ENCODE results near the gene FKRP.
A peak's percentile ranks its signal among the peaks of the same experiment; 100 is the strongest.
"Not testable (repeated sequence)": the region's sequence is repeated elsewhere in the genome, so short reads cannot be mapped to it uniquely, and the experiment has no call there.

Gene FKRP

DNA sequence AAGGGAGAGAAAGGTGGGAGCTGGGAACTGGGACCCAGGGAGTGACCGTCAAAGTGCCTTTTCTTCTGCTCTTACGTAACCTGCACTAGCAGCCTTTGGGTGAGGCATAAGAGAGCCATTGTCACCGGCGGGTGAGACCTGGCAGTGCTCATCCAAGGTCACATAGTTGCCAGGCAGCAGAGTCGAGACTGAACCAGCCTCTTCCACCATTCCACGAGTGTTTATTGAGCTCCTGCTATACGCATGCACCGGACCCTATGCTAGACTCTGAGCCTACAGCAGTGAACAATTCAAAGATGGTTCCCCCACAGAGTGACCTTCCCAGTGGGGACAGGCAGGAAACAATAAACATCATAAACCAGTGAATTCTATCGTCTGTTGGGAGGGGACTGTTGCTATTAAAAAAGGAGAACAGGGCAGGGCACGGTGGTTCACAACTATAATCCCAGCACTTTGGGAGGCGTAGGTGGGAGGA lies 19.0 kb downstream of the FKRP start:
- H3K4me3 ChIP-seq (ENCODE audit: low read depth in 1 of 5, low read length in 5 of 5) = no peak overlapping the region
- peaks cover 0 to 19% (median 10%) of the 10 kb centered on the region in 5 donors for H3K4me1 ChIP-seq (ENCODE audit: control insufficient read depth in 5 of 5, insufficient read depth in 5 of 5, low read length in 5 of 5)
- no peaks in the 10 kb centered on the region for H3K27me3 ChIP-seq (ENCODE audit: control insufficient read depth in 5 of 5, insufficient read depth in 4 of 5, low read length in 5 of 5)
- no peak overlapping the region for H3K27ac ChIP-seq (ENCODE audit: low read depth, low read length)
- no peak overlapping the region for H3K9ac ChIP-seq (ENCODE audit: low read length in 5 of 5)
- no peaks in the 10 kb centered on the region for H3K9me3 ChIP-seq (ENCODE audit: control insufficient read depth in 5 of 5, low read length in 5 of 5)
- no peaks in the 10 kb centered on the region for H3K36me3 ChIP-seq (ENCODE audit: control insufficient read depth in 5 of 5, insufficient read depth in 5 of 5, low read length in 5 of 5)

DNA sequence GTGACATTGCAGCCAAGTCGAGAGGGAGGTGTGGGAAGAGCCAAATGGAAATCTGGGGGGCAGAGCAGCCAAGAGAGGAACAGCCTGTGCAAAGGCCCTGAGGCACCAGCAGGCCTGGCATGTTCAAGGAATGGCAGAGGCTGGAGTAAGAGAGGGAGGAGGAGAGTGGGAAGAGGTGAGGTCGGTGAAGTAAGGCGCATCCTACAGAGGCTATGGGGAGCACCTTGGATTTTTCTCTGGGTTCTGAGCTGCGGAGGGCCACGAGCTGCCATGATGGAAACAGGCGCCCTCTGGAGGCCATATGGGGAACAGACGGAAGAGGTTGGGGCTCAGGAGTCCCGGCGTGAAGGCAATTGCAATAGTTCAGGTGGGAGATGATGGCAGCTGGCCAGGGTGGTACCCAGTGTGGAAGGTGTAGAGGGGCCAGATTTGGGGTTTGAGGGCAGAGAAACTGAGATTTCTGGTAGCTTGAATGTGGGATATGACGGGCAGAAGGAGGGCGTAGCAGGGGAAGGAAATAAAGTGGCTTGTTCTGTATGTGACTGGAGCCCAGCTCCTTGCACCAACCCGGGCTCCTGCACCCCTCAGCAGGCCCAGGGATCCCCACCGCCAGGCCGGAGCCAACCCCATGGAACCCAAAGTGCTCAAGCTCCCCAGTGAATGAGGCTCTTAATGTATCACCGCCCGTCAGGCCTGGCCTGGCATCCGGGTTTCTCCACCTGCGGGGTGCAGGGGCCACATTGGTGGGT lies 20.9 kb downstream of the FKRP start:
- Histone ChIP-seq H3K4me3 (ENCODE audit: low read depth in 1 of 5, low read length in 5 of 5) (no peak overlapping the region), H3K9ac (ENCODE audit: low read length in 5 of 5) (no peak overlapping the region)

DNA sequence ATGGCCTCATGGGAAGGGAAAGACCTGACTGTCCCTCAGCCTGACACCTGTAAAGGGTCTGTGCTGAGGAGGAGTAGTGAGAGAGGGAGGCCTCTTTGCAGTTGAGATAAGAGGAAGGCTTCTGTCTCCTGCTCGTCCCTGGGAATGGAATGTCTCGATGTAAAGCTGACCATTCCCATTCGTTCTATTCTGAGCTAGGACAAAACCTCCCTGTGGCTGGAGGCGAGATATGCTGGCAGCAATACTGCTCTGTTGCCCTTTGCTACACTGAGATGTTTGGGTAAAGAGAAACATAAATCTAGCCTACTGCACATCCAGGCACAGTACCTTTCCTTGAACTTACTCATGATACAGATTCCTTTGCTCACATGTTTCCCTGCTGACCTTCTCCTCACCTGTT lies 22.9 kb downstream of the FKRP start:
- not testable (repeated sequence) for H3K27ac ChIP-seq (ENCODE audit: low read depth, low read length); H3K4me3 ChIP-seq (ENCODE audit: low read depth in 1 of 5, low read length in 5 of 5); H3K4me1 ChIP-seq (ENCODE audit: control insufficient read depth in 5 of 5, insufficient read depth in 5 of 5, low read length in 5 of 5); H3K9me3 ChIP-seq (ENCODE audit: control insufficient read depth in 5 of 5, low read length in 5 of 5); H3K9ac ChIP-seq (ENCODE audit: low read length in 5 of 5); H3K36me3 ChIP-seq (ENCODE audit: control insufficient read depth in 5 of 5, insufficient read depth in 5 of 5, low read length in 5 of 5); H3K27me3 ChIP-seq (ENCODE audit: control insufficient read depth in 5 of 5, insufficient read depth in 4 of 5, low read length in 5 of 5)

More for the DNA sequence above, 20.9 kb downstream of the FKRP start:
- Histone ChIP-seq H3K27me3 (ENCODE audit: control insufficient read depth in 5 of 5, insufficient read depth in 4 of 5, low read length in 5 of 5) (no peaks in the 10 kb centered on the region), H3K4me1 (ENCODE audit: control insufficient read depth in 5 of 5, insufficient read depth in 5 of 5, low read length in 5 of 5) (peaks cover 0 to 10% (median 3%) of the 10 kb centered on the region in 5 donors), H3K36me3 (ENCODE audit: control insufficient read depth in 5 of 5, insufficient read depth in 5 of 5, low read length in 5 of 5) (no peaks in the 10 kb centered on the region), H3K27ac (ENCODE audit: low read depth, low read length) (no peak overlapping the region), H3K9me3 (ENCODE audit: control insufficient read depth in 5 of 5, low read length in 5 of 5) (no peaks in the 10 kb centered on the region)

DNA sequence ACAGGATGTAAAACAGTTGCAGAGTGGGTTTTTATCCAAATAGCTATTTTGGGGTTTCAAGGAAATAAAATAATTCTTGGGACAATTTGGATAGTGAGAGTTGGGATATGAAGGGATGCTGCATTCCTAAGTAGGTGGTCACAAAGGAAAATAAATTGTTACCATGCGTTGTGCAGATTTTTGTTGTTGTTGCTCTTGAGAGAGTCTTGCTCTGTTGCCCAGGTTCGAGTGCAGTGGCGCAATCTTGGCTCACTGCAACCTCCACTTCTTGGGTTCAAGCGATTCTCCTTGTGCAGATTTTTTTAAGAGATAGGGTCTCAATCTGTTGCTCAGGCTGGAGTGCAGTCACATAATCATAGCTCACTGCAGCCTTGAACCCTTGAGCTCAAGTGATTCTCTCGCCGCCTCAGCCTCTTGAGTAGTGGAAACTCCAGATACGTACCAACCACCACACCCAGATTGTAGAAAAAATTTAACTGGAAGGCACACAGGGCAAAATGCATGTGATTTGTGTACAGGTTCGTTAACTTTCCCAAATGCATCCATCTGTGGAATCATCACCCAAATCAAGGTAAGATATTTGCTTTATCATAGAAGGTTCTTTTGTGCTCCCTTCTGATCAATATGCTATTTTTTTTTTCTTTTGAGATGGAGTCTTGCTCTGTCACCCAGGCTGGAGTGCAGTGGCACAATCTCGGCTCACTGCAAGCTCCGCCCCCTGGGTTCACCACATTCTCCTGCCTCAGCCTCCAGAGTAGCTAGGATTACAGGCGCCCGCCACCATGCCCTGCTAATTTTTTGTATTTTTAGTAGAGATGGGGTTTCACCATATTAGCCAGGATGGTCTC lies 26.5 kb downstream of the FKRP start:
- peaks cover 4 to 33% (median 27%) of the 10 kb centered on the region in 5 donors for H3K36me3 ChIP-seq (ENCODE audit: control insufficient read depth in 5 of 5, insufficient read depth in 5 of 5, low read length in 5 of 5)

DNA sequence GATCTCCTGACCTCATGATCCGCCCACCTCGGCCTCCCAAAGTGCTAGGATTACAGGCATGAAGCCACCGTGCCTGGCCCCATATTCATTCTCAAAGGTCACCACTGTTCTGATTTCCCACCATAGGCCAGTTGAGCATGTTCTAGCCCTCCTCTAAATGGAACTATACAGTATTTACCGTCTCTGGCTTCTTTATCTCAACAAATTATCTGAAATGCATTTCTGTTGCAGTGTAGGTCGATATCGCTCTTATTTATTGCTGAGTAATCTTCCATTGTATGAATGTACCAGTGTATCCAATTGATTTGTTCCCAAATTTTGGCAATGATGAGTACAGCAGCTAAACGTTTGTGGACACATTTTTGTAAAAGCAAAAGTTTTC lies 27.2 kb downstream of the FKRP start:
- Histone ChIP-seq H3K4me3 (ENCODE audit: low read depth in 1 of 5, low read length in 5 of 5) (no peak overlapping the region), H3K27me3 (ENCODE audit: control insufficient read depth in 5 of 5, insufficient read depth in 4 of 5, low read length in 5 of 5) (no peaks in the 10 kb centered on the region), H3K27ac (ENCODE audit: low read depth, low read length) (no peak overlapping the region), H3K4me1 (ENCODE audit: control insufficient read depth in 5 of 5, insufficient read depth in 5 of 5, low read length in 5 of 5) (peaks cover 0 to 10% (median 4%) of the 10 kb centered on the region in 5 donors), H3K9me3 (ENCODE audit: control insufficient read depth in 5 of 5, low read length in 5 of 5) (no peaks in the 10 kb centered on the region), H3K9ac (ENCODE audit: low read length in 5 of 5) (no peak overlapping the region), H3K36me3 (ENCODE audit: control insufficient read depth in 5 of 5, insufficient read depth in 5 of 5, low read length in 5 of 5) (peaks cover 4 to 37% (median 31%) of the 10 kb centered on the region in 5 donors)

More for the DNA sequence above, 26.5 kb downstream of the FKRP start:
- Histone ChIP-seq H3K4me3 (ENCODE audit: low read depth in 1 of 5, low read length in 5 of 5) (no peak overlapping the region), H3K9ac (ENCODE audit: low read length in 5 of 5) (no peak overlapping the region), H3K27me3 (ENCODE audit: control insufficient read depth in 5 of 5, insufficient read depth in 4 of 5, low read length in 5 of 5) (no peaks in the 10 kb centered on the region), H3K9me3 (ENCODE audit: control insufficient read depth in 5 of 5, low read length in 5 of 5) (no peaks in the 10 kb centered on the region), H3K27ac (ENCODE audit: low read depth, low read length) (no peak overlapping the region), H3K4me1 (ENCODE audit: control insufficient read depth in 5 of 5, insufficient read depth in 5 of 5, low read length in 5 of 5) (peaks cover 0 to 9% (median 2%) of the 10 kb centered on the region in 5 donors)

DNA sequence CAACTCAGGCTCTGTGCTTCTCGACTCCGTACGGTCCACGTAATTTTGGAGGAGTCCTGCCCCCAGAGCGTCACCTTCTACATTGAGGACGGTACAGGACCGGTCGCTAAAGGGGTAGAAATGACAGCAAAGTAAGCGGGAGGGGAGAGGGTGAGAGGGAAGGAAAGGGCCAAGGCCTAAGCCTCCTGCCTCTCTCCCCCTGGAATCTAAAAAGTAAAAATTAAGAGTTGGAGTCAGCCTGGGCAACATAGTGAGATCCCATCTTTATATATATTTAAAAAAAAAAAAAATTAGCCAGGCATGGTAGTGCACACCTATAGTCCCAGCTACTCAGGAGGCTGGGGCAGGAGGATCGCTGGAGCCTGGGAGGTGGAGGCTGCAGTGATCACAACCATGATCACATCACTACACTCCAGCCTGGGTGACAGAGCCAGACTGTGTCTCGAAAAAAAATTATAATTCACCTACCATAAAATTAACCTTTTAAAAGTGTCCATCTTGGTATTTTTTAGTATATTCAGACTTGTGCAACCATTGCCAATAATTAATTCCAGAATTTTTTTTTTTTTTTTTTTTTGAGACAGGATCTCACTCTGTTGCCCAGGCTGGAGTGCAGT lies 29.9 kb downstream of the FKRP start:
- Histone ChIP-seq H3K4me1 (ENCODE audit: control insufficient read depth in 5 of 5, insufficient read depth in 5 of 5, low read length in 5 of 5) (peaks cover 0 to 9% (median 3%) of the 10 kb centered on the region in 5 donors), H3K27ac (ENCODE audit: low read depth, low read length) (no peak overlapping the region), H3K9ac (ENCODE audit: low read length in 5 of 5) (no peak overlapping the region), H3K36me3 (ENCODE audit: control insufficient read depth in 5 of 5, insufficient read depth in 5 of 5, low read length in 5 of 5) (peaks cover 4 to 58% (median 47%) of the 10 kb centered on the region in 5 donors), H3K9me3 (ENCODE audit: control insufficient read depth in 5 of 5, low read length in 5 of 5) (no peaks in the 10 kb centered on the region), H3K4me3 (ENCODE audit: low read depth in 1 of 5, low read length in 5 of 5) (no peak overlapping the region), H3K27me3 (ENCODE audit: control insufficient read depth in 5 of 5, insufficient read depth in 4 of 5, low read length in 5 of 5) (no peaks in the 10 kb centered on the region)

DNA sequence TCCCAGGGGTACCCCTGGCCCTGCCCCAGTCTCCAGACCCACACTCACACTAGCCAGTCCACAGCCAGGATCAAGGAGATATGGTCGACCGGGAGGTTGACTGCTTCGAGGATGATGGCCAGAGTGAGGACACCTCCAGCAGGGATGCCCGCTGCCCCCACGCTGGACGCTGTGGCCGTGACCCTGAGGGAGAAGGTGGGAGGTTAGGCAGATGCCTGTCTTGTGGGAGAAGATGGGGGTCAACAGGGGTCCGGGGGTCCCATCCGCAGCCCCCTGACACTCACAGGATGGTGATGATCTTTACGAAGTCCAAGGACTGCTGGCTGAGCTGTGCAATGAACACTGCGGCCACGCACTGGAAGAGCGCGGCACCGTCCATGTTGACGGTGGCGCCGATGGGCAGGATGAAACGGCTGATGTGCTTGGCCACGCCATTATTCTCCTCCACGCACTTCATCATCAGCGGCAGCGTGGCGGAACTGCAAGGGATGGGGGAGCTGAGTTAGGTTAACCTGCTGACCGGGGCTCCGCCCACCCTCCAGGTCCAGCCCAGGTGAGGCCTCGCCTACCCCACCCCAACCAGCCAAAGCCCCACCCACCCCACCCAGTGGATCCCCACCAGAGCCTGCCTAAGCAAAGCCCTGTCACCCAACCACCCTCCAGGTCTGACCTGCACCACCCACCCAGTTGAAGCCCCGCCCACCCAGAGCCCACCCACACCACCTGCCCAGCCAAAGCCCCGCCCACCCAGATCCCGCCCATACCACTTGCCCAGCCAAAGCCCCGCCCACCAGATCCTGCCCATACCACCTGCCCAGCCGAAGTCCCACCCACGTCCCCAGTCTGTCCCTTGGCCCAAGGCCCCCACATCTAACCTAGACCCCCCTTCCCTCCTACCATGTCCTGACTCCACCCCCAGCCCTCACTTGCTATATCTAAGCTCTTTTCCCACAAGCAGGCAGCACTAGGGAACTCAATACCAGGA lies 31.4 kb downstream of the FKRP start:
- Histone ChIP-seq H3K36me3 (ENCODE audit: control insufficient read depth in 5 of 5, insufficient read depth in 5 of 5, low read length in 5 of 5) (peaks cover 4 to 66% (median 59%) of the 10 kb centered on the region in 5 donors), H3K9me3 (ENCODE audit: control insufficient read depth in 5 of 5, low read length in 5 of 5) (no peaks in the 10 kb centered on the region)

DNA sequence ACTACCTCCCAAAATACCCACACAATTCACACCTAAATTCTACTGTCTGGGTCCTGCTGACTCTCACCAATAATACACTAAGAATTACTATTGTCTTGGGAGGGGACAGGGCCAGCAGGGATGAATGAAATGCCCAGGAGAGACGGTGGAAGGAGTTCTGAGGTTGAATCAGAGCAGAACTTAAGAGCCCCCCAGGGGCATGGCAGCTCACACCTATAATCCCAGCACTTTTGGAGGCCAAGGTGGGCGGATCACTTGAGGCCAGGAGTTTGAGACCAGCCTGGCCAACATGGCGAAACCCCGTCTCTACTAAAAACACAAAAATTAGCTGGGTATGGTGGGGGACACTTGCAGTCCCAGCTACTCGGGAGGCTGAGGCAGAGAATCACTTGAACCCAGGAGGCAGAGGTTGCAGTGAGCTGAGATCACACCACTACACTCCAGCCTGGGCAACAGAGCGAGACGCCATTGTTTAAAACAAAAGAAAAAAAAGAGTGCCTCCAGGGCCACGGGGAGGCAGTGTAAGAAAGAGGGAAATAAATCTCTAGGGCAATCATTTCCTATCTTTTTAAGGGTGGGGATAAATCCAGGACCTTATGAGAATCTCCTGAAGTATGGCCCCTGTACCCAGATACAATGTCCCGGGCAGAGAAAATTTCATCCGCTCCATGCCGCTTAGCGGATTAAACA lies 32.2 kb downstream of the FKRP start:
- H3K9ac ChIP-seq (ENCODE audit: low read length in 5 of 5); H3K4me3 ChIP-seq (ENCODE audit: low read depth in 1 of 5, low read length in 5 of 5); H3K4me1 ChIP-seq (ENCODE audit: control insufficient read depth in 5 of 5, insufficient read depth in 5 of 5, low read length in 5 of 5); H3K9me3 ChIP-seq (ENCODE audit: control insufficient read depth in 5 of 5, low read length in 5 of 5); H3K27me3 ChIP-seq (ENCODE audit: control insufficient read depth in 5 of 5, insufficient read depth in 4 of 5, low read length in 5 of 5): not testable (repeated sequence)
- peak overlapping the region; percentile 1 for H3K27ac ChIP-seq (ENCODE audit: low read depth, low read length)
- H3K36me3 ChIP-seq (ENCODE audit: control insufficient read depth in 5 of 5, insufficient read depth in 5 of 5, low read length in 5 of 5) = peaks cover 4 to 75% (median 67%) of the 10 kb centered on the region in 5 donors

More for the DNA sequence above, 31.4 kb downstream of the FKRP start:
- Histone ChIP-seq H3K27me3 (ENCODE audit: control insufficient read depth in 5 of 5, insufficient read depth in 4 of 5, low read length in 5 of 5) (no peaks in the 10 kb centered on the region), H3K4me1 (ENCODE audit: control insufficient read depth in 5 of 5, insufficient read depth in 5 of 5, low read length in 5 of 5) (peaks cover 1 to 9% (median 3%) of the 10 kb centered on the region in 5 donors), H3K9ac (ENCODE audit: low read length in 5 of 5) (no peak overlapping the region), H3K4me3 (ENCODE audit: low read depth in 1 of 5, low read length in 5 of 5) (no peak overlapping the region), H3K27ac (ENCODE audit: low read depth, low read length) (peak overlapping the region; percentile 1)
